UCSD-AML1 (cell line): ENCODE results near the gene OXSM.

ENCODE experiments used
- DNase-seq: peaks from one replicate; lab custom pipeline; 2025; ENCODE audit not compliant: unreplicated experiment; lab: John Stamatoyannopoulos, UW

The OXSM gene

DNA sequence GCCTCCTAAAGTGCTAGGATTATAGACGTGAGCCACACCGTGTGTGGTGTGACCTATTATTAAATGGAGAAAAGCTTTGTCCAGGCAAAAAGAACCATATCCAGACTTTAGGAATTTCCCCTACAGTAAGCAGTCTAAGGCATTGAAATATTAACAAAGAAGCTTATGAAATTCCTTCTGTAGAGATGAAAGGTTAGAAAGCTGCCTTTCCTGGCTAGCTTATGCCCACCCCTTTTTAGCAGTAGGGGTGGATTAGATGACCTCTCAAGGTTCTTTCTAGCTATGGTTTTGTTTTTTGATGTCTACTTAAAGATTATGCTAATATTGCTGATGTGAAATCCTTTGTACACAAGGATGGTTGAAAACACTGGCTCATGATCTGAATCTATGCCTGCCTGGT is 13.9 kb downstream of the OXSM start:
- no peak for DNase-seq

DNA sequence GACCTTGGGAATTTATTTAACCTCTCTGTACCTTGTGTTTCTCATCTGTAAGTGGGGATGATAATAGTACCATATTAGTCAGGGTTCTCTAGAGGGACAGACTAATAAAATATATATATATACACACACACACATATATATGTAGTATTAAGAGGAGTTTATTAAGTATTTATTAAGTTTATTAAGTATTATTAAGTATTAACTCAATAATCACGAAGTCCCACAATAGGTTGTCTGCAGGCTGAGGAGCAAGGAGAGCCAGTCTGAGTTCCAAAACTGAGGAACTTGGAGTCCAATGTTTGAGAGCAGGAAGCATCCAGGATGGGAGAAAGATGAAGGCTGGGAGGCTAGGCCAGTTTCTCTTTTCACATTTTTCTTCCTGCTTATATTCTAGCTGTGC is 14.8 kb downstream of the OXSM start:
- no peak for DNase-seq

DNA sequence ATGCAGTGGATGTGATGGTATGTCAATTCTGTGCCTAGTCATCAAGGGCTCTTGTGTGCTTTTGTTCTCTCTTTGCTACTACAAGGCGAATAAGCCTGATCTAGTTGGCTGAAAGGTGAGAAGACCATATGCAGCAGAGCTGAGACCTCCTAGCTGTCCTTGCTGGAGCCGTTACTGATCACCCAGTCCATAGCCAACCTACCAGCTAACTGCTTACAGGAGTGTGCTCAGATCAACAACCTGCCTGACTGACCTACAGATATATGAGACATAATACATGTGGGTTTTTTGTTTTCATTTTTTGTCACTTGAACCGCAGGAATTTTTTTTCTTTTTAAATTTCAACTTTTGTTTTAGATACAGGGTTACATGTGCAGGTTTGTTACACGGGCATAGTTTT is 22.8 kb downstream of the OXSM start:
- DNase-seq = no peak

DNA sequence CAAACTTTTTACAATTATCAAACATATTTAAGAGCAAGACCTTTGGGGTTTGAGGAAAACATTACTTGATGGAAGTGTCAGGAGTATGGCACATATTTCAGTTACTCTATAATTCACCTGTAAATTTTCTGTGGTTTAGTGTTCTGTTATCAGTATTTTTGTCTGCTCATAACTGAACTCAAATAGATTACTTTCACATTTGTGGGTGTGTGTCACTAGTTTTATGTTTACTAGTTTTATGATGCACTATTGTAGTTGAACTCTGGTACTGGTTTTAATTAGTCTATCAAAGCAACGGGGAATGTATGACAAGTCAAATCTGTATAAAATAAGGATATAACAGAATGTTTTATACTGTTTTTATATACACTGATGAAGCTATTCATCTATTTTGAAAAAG is 27.2 kb downstream of the OXSM start:
- no peak for DNase-seq

DNA sequence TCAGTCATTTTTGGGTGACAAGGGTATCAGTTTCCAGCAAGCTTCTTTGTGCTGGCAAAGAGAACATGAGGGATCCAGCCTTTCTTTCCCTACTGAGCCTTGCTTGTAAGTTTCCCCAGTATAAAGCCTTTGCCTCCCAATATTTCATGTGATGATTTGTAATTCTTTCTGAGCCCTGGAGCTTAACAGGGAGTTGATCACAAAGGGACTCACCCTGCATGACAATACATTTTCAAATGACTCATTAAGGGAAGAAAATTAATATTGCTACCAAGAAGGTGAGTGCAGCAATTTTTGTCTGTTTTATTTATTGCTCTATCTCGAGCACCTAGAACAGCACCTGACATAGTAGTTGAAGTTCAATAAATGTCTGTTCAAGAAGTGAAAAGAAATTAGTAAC is 27.7 kb downstream of the OXSM start:
- no peak for DNase-seq

DNA sequence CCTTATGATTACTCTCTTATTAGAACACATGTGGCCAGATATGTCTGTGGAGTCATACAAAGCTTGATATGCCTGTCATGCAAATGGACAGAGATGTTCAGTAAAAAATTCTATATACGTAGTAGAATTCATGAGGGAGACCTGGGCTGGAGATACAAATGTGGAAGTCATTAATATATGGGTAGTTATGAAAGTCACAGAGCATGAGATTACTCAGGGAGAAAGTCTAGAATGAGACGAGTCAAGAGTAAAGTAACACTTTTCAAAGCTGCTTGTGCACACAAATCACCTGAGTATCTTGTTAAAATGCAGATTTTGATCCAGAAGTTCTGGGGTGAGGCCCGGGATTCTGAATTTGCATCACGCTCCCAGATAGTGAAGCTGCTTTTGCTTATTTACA is 28.4 kb downstream of the OXSM start:
- no peak for DNase-seq

DNA sequence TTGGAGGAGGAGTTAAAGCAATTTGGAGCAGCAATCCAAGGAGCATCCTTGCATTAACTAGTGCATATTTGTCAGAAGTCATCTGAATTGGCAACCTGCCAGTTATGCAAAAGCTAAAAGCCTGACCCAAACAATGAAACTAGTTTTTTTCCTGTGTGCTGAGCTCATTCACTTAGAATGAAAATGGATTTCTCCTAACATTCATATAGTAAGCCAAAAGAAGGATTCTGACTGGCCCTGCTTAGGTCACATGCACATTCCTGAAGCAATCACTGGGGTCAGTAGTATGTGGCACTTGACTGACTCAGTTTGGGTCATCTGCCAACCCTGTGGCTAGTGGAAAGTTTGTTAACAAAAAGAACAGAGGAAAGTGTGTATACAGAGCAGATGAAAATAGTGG is 30.5 kb downstream of the OXSM start:
- no peak for DNase-seq

DNA sequence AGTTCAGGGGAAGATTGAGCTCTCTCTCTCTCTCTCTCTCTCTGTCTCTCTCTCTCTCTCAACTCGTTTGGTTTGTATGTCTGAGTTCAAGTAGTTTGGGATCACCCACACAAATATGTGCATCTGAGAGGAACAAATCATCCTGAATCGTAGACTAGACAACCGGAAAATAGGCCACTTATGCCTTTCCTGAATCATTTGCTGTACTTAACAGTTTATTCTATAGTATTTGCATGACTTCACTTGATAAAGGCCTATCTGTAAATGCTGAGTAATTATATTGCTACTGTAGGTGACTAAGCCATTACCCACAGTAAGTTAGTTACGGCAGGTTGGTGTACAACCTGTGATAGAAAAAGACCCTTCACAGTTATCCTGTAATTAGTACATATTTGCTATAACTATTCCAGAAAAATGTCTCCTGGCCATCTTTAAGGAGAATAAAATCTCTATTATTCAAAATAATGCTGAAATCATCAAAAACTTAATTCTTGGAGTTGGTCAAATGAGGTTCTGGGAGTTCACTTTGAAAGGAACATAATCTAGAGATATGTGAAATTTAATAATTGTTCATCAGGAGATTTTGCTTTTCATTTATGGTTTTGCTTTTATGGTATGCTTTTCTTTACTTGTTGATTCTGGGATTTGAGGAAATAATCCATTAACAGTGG is 31.1 kb downstream of the OXSM start:
- no peak for DNase-seq

DNA sequence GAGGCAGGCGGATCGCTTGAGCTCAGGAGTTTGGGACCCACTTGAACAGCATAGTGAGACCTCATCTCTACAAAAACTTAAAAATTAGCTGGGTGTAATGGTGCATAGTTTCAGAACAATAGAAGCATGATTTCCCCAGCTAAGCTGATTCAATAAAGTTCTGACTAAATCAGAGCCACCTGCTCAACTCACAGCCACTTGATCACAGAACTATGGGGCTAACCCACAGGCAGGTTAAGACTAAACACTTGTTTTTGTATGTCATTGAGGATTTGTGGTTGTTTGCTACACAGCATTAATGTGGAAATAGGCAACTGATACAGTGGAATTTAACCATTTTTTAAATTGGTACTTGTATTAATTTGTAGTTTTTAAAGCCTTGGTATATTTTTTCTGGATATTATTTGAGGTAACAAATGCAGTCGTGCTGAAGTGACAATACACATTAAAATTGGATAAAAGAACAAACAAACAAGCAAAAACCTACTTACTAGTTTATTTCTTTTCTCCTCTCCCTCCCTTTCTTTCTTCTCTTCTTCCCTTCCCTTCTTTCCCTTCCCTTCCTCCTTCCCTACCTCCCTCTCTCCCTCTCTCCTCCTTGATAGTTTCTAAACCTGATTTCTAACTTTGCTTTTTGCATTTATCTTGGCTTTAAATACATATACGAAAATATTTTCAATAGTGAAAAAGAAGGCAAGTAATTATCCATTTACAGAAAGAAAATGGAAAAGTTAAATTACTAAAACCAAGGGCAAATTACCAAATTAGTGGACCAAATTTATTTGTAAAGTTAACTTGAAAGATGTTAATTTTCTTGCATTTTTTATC is 32.1 kb downstream of the OXSM start:
- no peak for DNase-seq

DNA sequence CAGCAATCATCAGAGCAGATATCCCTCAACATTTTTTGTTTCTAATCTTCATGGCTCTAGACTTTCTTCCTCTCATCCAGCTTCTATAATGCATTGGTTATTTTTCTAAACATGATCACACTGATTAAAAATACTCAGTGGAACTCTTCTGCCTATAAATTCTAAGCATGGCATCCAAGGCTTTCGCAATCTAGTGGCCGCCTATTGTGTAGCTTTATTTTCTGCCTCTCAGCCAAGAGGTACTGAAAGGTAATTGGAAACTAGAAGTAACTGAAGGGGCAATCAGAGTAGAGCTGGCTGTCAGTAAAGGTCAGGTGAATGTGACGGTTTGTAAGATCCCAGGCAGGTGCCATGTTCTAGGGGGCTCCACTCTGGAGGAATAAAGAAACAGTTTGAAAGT is 33.4 kb downstream of the OXSM start:
- DNase-seq = no peak

DNA sequence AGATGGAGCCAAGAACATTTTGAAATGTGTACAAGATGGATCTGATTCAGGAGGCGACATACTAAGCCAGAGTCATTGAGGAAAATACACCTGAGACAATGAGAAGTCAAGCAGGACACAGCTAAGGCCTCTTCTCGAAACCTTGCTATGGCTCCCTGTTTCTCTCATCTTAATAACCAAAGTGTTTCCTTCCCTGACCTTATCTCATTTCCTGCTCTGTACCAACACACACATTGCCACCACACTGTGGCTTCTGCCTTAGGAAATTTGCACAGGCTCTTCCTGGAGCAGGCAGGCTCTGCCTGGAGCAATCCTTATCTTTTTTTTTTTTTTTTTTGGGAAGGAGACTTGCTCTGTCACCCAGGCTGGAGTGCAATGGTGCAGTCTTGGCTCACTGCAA is 36.6 kb downstream of the OXSM start:
- DNase-seq = peak; percentile 18

DNA sequence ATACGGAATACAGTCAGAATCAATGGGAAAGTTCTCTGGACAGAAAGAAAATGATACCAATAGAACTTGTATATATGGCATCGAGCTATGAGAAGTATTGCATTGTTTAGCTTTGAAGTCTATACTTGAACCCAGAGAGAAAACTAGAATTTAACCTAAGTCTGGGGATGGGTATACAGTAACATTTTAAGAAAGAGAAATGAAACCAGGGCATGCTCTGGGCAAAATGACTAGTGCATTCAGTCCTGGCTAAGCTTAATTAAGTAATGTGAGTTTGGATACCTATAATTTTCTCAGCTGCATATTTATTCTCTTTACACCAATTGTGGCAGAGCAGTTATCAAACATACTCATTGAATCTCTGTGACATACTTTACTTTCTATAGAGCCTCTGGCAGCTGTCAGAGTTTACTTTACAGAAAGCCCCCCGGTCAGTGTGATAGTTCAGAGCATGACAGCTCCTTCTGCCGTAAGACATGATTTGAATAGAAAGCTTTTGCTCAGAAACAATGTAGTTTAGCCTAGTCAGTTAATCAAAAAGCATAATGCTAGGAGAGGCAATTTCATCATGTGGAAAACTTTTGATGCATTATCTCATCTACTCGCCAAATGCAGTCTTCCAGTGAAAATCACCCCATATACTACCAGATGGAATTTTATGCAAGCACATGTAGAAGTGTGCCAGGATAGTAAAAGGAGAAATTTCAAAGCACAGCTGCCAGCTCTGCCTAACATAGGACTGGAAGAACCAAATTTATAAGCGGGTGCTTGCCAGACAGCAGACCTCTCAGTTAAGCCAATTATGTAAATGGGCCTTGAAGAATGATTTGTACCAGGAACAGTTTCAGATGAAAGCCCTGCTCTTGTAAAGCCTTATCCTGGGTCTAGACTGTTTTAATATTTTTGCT is 40.7 kb downstream of the OXSM start:
- no peak for DNase-seq

DNA sequence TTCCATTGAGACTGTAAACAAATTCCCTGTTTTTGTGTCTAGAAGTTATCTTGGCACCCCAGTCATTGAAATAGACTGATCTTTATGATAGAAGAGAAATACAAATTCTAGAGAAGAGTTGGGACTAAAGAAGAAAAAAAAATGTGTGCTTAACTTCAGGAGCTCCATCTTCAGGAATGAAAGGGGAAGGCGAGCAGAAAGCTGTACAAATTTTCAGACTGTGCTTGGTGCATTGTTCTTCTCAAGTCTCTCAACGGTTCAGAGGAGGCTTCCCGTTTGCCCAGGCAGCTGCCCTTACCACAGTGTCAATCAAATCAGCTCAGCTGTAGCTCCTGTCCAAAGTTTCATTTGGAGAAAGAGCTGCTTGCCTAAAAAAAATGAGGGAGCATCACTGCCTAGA is 41.7 kb downstream of the OXSM start:
- peak; percentile 21 for DNase-seq

DNA sequence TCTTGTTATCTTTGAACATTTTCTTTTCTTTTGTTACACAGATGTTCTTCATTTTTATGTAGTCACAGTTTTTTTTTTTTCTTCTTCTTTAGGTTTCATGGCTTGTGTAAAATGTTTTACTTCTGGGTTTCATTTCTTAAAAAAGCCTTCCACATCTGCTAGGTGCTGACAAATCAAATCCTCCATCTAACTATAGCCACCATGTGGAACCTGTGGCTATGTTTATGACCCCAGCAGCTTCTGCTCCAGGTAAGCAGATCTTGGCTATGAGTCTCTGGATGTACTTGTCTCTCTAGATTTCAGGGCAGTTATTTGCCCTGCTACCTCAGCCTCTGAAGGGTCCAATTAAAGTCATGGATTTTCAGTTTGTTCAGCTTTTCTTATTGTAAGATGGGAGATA is 44.5 kb downstream of the OXSM start:
- no peak for DNase-seq

DNA sequence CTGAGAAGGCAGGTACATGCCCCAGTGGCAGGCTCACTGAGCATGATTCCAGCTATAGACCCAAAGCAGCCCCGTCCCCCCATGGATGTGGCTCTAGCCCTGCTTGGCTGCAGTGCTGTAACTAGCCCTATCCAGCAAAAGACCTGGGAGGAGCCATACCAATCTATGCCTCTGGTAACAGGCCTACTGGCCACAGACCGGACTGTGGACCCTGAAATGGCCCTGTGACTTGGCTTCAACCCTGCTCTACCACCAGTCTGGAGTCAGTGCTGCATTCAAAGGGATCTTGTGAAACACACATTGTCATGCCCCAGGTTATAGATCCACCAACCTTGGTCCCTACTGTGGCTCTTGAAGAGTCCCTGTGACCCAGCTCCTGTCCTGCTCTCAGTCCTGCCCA is 46.7 kb downstream of the OXSM start:
- DNase-seq = no peak

DNA sequence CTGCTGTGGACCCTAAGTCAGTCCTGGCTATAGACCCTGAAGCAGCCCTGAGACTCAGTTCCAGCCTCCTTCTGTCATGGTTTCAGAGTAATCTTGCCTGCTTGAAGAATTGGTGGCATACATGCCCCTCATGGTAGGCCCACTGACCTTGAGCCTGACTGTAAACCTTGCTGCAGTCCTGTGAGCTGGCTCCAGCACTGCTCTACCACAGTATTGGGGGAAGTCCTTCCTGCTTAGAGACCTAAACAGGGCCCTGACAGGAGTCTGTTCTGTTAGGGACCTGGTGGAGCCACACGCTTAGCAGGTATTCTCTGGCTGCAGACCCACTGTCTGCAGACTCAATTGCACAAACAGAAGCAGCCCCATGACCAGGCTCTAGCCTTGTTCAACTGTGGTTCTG is 47.1 kb downstream of the OXSM start:
- DNase-seq = no peak

DNA sequence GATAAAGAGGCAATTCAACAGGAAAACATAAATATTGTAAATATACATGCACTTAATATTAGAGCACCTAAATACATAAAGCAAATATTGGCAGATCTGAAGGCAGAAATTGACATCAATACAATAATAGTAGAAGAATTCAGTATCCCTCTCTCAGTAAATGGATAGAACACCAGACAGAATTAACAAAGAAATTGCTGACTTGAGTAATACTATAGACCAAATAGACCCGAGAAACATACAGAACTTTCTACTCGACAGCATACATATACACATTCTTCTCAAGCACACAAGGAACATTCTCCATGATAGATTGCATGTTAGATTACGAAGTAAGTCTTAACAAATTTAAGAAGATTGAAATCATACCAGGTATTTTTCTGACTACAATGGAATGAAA is 50.2 kb downstream of the OXSM start:
- DNase-seq = no peak

DNA sequence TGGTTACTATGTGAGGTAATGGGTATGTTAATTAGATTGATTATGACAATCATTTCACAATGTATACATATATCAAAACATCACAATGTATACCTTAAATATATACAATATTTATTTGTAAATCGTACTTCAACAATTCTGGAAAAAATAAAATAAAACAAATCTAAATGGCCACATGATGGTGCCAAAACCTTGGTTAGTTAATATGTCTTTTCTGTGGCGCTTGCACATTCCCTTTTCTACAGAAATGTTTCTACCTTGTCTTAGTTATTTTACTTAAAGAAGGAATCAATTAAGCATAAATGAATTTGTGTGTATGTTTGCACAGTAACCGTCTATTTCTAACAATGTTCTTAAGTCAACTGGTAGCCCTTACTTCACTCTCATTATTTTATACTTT is 53.4 kb downstream of the OXSM start:
- no peak for DNase-seq
